ENCODE measurements around the gene UGT1A7.
"Not testable (repeated sequence)": the region's sequence is repeated elsewhere in the genome, so short reads cannot be mapped to it uniquely, and the experiment has no call there.

UGT1A7 gene

DNA sequence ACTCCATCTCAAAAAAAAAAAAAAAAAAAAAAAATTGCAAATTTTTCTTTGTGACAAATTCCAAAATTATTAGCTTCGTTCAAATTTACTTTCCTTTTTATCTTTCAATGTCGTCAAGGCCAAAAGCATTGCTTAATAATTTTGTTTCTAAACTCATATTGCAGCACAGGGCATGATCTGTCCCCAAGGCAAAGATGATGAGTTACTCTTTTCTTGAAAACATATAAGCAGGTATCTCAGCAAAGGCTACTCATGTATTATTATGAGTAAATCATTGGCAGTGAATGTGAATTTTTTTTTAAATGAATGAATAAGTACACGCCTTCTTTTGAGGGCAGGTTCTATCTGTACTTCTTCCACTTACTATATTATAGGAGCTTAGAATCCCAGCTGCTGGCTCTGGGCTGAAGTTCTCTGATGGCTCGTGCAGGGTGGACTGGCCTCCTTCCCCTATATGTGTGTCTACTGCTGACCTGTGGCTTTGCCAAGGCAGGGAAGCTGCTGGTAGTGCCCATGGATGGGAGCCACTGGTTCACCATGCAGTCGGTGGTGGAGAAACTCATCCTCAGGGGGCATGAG lies at the start of gene UGT1A7:
UGT1A7 (plus strand) TSS at position 381 of the 579 bp plus-strand sequence; CDS start at position 418, 37 bp downstream.
- no peaks in the 10 kb centered on the region for H3K9me3 Mint-ChIP-seq

DNA sequence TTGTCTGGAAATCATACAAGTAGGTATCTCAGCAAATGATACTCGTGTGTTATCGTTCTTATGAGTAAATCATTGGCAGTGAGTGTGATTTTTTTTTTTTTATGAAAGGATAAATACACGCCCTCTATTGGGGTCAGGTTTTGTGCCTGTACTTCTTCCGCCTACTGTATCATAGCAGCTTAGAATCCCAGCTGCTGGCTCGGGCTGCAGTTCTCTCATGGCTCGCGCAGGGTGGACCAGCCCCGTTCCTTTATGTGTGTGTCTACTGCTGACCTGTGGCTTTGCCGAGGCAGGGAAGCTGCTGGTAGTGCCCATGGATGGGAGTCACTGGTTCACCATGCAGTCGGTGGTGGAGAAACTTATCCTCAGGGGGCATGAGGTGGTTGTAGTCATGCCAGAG lies 45.4 kb upstream of the UGT1A7 start, which contains the start of gene UGT1A10:
UGT1A10 (plus strand) TSS at position 143 of the 400 bp plus-strand sequence; CDS start at position 218, 75 bp downstream.
- not testable (repeated sequence) for H3K27ac Mint-ChIP-seq (ENCODE audit: low read depth); DNase-seq (ENCODE audit: low spot score in 2 of 2); H3K4me1 Mint-ChIP-seq; H3K36me3 Mint-ChIP-seq (ENCODE audit: insufficient read depth); H3K4me3 Mint-ChIP-seq; H3K9me3 Mint-ChIP-seq; ATAC-seq (replicated peaks; ENCODE audit: extremely low read depth, poor library complexity, severe bottlenecking)
- peaks cover 61% of the 10 kb centered on the region for H3K27me3 Mint-ChIP-seq

More for the DNA sequence above, at the start of gene UGT1A7:
- no peak for DNase-seq (ENCODE audit: low spot score in 2 of 2)
- Mint-ChIP-seq H3K27ac (ENCODE audit: low read depth) (no peak within 1 kb of the TSS), H3K4me3 (no peak within 1 kb of the TSS), H3K4me1 (no peaks in the 10 kb centered on the region), H3K27me3 (peaks cover 45% of the 10 kb centered on the region), H3K36me3 (ENCODE audit: insufficient read depth) (no peaks in the 10 kb centered on the region)
- ATAC-seq (replicated peaks; ENCODE audit: extremely low read depth, poor library complexity, severe bottlenecking), result no peak

GRCh38 chr2:233638836-233639235 lies 42.9 kb upstream of the UGT1A7 start:
- Mint-ChIP-seq H3K36me3 (ENCODE audit: insufficient read depth) (peaks cover 2% of the 10 kb centered on the region), H3K27me3 (peaks cover 48% of the 10 kb centered on the region), H3K27ac (ENCODE audit: low read depth) (no peak overlapping the region), H3K9me3 (no peaks in the 10 kb centered on the region), H3K4me1 (no peaks in the 10 kb centered on the region), H3K4me3 (no peak overlapping the region)
- ATAC-seq (replicated peaks; ENCODE audit: extremely low read depth, poor library complexity, severe bottlenecking) (no peak), DNase-seq (ENCODE audit: low spot score in 2 of 2) (no peak)

DNA sequence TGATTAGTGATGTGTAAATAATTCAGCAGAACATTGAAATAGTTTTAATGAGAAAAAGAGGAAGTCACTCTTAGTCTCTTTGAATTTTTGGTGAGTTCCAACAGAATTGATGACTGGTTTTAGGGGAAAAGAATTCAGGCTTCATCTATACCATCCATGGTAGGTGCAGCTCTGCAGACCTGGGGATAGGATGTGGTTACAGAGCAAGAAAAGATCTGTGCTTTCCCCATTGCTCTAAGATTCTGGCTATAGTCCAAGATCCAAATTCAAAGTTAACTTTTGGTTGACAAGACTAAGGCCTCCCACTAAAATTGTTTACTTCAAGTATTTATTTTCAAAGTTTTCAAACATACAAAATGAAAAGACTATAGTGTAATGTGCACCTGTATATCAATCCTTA lies 41.8 kb upstream of the UGT1A7 start:
- no peaks in the 10 kb centered on the region for H3K9me3 Mint-ChIP-seq
- ATAC-seq (replicated peaks; ENCODE audit: extremely low read depth, poor library complexity, severe bottlenecking), result no peak
- no peak overlapping the region for H3K4me3 Mint-ChIP-seq
- no peak for DNase-seq (ENCODE audit: low spot score in 2 of 2)
- H3K27me3 Mint-ChIP-seq, result peaks cover 38% of the 10 kb centered on the region
- H3K27ac Mint-ChIP-seq (ENCODE audit: low read depth), result no peak overlapping the region
- H3K36me3 Mint-ChIP-seq (ENCODE audit: insufficient read depth), result peaks cover 2% of the 10 kb centered on the region
- H3K4me1 Mint-ChIP-seq, result no peaks in the 10 kb centered on the region

GRCh38 chr2:233643128-233643527 lies 38.6 kb upstream of the UGT1A7 start:
- Mint-ChIP-seq H3K27ac (ENCODE audit: low read depth) (no peak overlapping the region), H3K9me3 (peaks cover 6% of the 10 kb centered on the region), H3K4me3 (no peak overlapping the region), H3K27me3 (peaks cover 35% of the 10 kb centered on the region), H3K36me3 (ENCODE audit: insufficient read depth) (peaks cover 2% of the 10 kb centered on the region), H3K4me1 (no peaks in the 10 kb centered on the region)
- ATAC-seq (replicated peaks; ENCODE audit: extremely low read depth, poor library complexity, severe bottlenecking), result no peak
- no peak for DNase-seq (ENCODE audit: low spot score in 2 of 2)

DNA sequence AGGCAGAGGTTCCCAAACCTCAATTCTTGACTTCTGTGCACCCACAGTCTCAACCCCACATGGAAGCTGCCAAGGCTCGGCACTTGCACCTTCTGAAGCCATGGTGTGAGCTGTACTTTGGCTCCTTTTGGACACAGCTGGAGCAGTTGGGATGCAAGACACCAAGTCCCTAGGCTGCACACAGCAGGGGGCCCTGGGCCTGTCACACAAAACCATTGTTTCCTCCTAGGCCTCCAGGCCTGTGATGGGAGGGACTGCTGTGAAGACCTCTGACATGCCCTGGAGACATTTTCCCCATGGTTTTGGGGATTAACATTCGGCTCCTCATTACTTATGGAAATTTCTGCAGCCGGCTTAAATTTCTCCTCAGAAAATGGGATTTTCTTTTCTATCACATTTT lies 35.7 kb upstream of the UGT1A7 start:
- not testable (repeated sequence) for DNase-seq (ENCODE audit: low spot score in 2 of 2); H3K9me3 Mint-ChIP-seq; H3K36me3 Mint-ChIP-seq (ENCODE audit: insufficient read depth); H3K27ac Mint-ChIP-seq (ENCODE audit: low read depth); H3K4me3 Mint-ChIP-seq; ATAC-seq (replicated peaks; ENCODE audit: extremely low read depth, poor library complexity, severe bottlenecking); H3K4me1 Mint-ChIP-seq
- peaks cover 46% of the 10 kb centered on the region for H3K27me3 Mint-ChIP-seq

DNA sequence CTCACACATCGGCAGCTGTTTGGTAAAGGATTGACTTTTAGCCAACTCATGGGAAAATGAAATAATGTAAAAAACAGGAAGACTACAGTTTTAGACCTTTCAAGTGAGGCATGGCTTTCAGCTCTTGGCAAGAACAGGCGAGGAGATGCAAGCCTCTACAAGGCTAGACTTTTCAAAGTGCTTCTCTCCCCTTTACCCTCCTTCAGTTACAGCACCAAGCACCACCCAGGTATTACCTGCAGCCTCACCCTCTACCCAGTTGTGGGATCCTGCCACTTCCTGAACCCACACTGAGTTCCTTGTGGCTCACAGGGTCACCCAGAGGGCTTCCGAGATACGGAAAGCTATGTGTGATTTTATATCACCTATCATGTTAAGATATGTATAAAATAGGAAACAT lies 30.7 kb upstream of the UGT1A7 start:
- peaks cover 6% of the 10 kb centered on the region for H3K9me3 Mint-ChIP-seq
- H3K27me3 Mint-ChIP-seq, result peaks cover 61% of the 10 kb centered on the region
- no peak overlapping the region for H3K27ac Mint-ChIP-seq (ENCODE audit: low read depth)
- DNase-seq (ENCODE audit: low spot score in 2 of 2) (no peak), ATAC-seq (replicated peaks; ENCODE audit: extremely low read depth, poor library complexity, severe bottlenecking) (no peak)
- no peaks in the 10 kb centered on the region for H3K36me3 Mint-ChIP-seq (ENCODE audit: insufficient read depth)
- H3K4me1 Mint-ChIP-seq, result no peaks in the 10 kb centered on the region
- H3K4me3 Mint-ChIP-seq, result no peak overlapping the region

DNA sequence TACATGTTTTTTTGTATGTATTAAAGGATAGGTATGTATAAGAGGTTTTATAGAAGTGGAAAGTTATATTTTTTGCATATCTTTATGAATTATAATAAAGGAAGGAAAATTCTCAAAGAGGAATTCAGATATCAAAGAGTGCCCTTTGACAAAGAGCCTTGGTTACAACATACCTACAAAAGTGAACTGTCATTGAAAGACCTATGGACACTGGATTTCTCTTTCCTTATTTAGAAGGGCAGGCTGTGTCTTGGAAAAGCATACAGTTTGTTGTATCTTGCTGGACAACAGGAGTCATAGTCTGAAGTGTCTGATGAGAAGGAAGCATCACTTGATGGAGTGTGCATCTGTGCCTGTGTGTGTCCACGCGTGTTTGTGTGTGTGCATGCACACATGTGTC lies 30.3 kb upstream of the UGT1A7 start:
- H3K4me1 Mint-ChIP-seq, result no peaks in the 10 kb centered on the region
- H3K27ac Mint-ChIP-seq (ENCODE audit: low read depth), result no peak overlapping the region
- ATAC-seq (replicated peaks; ENCODE audit: extremely low read depth, poor library complexity, severe bottlenecking) (no peak), DNase-seq (ENCODE audit: low spot score in 2 of 2) (no peak)
- no peaks in the 10 kb centered on the region for H3K36me3 Mint-ChIP-seq (ENCODE audit: insufficient read depth)
- H3K9me3 Mint-ChIP-seq, result peaks cover 5% of the 10 kb centered on the region
- no peak overlapping the region for H3K4me3 Mint-ChIP-seq
- peaks cover 57% of the 10 kb centered on the region for H3K27me3 Mint-ChIP-seq

DNA sequence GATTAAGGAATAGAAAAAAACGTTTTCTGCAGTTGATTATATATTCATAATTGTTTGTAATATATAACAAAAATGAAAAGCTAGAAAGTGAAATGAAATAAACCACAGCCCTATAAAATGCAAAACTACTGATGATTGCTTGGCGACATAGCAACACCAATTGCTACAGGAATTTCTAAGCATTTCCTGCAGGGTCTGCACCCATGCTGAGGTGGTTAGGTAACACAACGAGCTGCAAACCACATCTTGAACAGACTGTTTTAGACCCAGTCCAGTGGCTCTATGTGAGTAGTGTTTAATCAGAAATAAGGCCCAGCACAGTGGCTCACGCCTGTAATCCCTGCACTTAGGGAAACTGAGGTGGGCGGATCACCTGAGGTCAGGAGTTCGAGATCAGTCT lies 27.2 kb upstream of the UGT1A7 start:
- Mint-ChIP-seq H3K27me3 (peaks cover 64% of the 10 kb centered on the region), H3K27ac (ENCODE audit: low read depth) (no peak overlapping the region), H3K9me3 (no peaks in the 10 kb centered on the region), H3K36me3 (ENCODE audit: insufficient read depth) (no peaks in the 10 kb centered on the region), H3K4me1 (no peaks in the 10 kb centered on the region), H3K4me3 (no peak overlapping the region)
- ATAC-seq (replicated peaks; ENCODE audit: extremely low read depth, poor library complexity, severe bottlenecking) (no peak), DNase-seq (ENCODE audit: low spot score in 2 of 2) (no peak)

- peaks cover 69% of the 10 kb centered on the region for H3K27me3 Mint-ChIP-seq
- H3K4me1 Mint-ChIP-seq, result no peaks in the 10 kb centered on the region
- H3K4me3 Mint-ChIP-seq, result no peak overlapping the region
- H3K27ac Mint-ChIP-seq (ENCODE audit: low read depth), result no peak overlapping the region
- H3K36me3 Mint-ChIP-seq (ENCODE audit: insufficient read depth), result no peaks in the 10 kb centered on the region
- no peaks in the 10 kb centered on the region for H3K9me3 Mint-ChIP-seq
- DNase-seq (ENCODE audit: low spot score in 2 of 2), result no peak
- no peak for ATAC-seq (replicated peaks; ENCODE audit: extremely low read depth, poor library complexity, severe bottlenecking)
These were observed 26.7 kb upstream of the UGT1A7 start for GRCh38 chr2:233655043-233655442.

DNA sequence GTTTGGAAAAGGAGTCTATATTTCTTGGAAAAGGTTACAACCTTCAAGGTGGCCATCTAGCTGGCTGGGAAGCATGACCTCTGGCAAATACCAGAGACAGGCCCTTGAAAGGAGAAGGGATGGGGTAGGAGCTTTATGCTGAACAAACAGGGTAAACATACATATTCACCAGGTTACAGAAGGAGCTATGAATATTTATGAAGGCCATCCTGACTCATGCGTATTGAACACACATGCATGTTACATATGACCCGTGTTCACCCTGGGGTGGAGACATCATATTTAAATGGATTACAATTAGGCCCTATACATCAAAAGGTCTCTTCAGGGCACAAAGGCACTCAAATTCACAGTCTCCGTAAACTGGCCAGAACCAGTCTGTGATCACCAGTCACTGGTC lies 25.8 kb upstream of the UGT1A7 start:
- DNase-seq (ENCODE audit: low spot score in 2 of 2); H3K36me3 Mint-ChIP-seq (ENCODE audit: insufficient read depth); H3K4me3 Mint-ChIP-seq; ATAC-seq (replicated peaks; ENCODE audit: extremely low read depth, poor library complexity, severe bottlenecking); H3K4me1 Mint-ChIP-seq; H3K27ac Mint-ChIP-seq (ENCODE audit: low read depth); H3K9me3 Mint-ChIP-seq: not testable (repeated sequence)
- peaks cover 69% of the 10 kb centered on the region for H3K27me3 Mint-ChIP-seq

DNA sequence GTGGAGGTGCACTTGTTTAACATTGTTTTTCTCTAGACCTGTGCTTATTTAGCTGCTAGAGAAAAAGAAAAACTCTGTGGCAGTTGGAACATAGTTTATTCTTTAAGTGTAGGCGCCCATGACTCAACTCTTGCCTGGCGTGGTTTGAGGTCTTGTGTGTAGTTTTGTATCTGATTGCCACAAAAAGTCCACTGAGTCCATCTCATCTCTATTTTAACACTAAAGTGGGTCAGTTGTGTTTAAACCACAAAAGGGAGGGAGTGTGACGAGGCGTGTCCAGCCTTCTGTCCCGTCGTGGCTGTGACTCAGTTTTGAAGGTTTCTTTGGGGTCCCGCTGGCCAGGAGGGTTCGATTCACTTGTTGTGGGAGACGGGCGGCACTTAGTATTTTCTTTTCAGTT lies 25.3 kb upstream of the UGT1A7 start:
- no peak for DNase-seq (ENCODE audit: low spot score in 2 of 2)
- no peak overlapping the region for H3K27ac Mint-ChIP-seq (ENCODE audit: low read depth)
- ATAC-seq (replicated peaks; ENCODE audit: extremely low read depth, poor library complexity, severe bottlenecking), result no peak
- H3K27me3 Mint-ChIP-seq, result peaks cover 71% of the 10 kb centered on the region
- H3K4me1 Mint-ChIP-seq, result no peaks in the 10 kb centered on the region
- H3K4me3 Mint-ChIP-seq, result no peak overlapping the region
- H3K36me3 Mint-ChIP-seq (ENCODE audit: insufficient read depth), result no peaks in the 10 kb centered on the region
- H3K9me3 Mint-ChIP-seq, result no peaks in the 10 kb centered on the region

- Mint-ChIP-seq H3K9me3 (no peaks in the 10 kb centered on the region), H3K4me3 (no peak overlapping the region), H3K4me1 (no peaks in the 10 kb centered on the region), H3K27me3 (peaks cover 73% of the 10 kb centered on the region), H3K27ac (ENCODE audit: low read depth) (no peak overlapping the region), H3K36me3 (ENCODE audit: insufficient read depth) (no peaks in the 10 kb centered on the region)
- no peak for ATAC-seq (replicated peaks; ENCODE audit: extremely low read depth, poor library complexity, severe bottlenecking)
- DNase-seq (ENCODE audit: low spot score in 2 of 2), result no peak
These were observed 23.1 kb upstream of the UGT1A7 start for GRCh38 chr2:233658610-233659009.
